HG03280 (cell line): ENCODE data around the gene TPK1.

ENCODE experiments used
- ATAC-seq: cut with Tn5 transposase; IDR thresholded peaks from one replicate; pipeline ENCODE4 v1.9.1; 2021; ENCODE audit warnings: mild to moderate bottlenecking, moderate library complexity; ENCODE audit not compliant: unreplicated experiment

TPK1 gene

DNA sequence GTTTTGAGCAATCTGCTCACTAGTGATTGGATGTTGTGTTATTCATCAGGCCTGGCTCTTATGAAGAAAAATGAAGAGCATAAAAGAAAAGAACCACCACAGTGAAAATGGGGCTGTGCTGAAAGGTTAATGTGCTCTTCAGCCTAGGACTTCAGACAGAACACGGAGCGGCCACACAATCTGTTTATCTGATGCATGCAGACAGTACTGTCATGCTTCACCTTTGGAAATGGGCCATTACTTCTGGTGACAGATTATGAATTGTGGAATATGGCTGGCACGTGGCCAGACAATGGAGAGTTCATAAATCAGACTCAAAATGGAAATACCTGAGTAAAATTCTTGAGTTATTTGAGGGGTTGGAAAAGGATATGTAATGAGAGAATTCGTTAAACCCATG lies 346.3 kb downstream of the TPK1 start:
- ATAC-seq, result no peak

DNA sequence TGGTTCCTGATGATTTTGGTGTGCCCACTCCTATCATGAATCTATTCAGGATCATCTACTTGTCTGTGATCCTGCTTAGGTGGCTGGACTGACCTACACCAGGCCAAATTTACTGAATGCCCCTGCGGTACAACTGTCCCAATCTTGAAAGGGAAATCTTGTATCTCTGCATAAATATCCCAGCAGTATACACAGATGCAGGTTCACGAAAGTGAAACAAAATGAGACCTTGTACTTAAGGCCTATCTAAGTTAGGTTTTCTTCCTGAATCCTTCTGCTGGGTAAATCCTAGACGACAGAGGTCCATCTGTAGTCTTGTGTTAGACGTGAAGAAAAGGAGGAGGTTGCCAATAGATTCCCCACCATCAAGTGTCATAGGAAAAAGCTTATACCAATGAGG lies 346.9 kb downstream of the TPK1 start:
- ATAC-seq, result no peak

DNA sequence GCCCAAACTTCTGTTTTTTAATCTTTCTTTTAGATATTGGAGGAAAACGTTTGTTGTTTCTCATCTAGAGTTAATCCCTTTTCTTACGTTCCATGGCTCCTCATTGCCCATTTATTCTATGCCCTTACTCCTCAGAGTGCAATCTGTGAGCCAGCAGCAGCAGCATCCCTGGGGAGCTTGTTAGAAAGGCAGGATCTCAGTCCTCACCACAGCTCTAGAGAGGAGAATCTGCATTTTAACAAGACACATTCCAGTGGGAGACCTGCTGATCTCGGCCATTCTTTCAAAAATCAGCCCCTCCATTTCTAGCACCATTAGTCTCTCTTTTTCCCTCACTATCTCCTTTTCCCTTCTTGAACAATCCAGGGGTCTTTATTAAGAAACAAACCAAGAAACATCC lies 348.0 kb downstream of the TPK1 start:
- ATAC-seq, result no peak

DNA sequence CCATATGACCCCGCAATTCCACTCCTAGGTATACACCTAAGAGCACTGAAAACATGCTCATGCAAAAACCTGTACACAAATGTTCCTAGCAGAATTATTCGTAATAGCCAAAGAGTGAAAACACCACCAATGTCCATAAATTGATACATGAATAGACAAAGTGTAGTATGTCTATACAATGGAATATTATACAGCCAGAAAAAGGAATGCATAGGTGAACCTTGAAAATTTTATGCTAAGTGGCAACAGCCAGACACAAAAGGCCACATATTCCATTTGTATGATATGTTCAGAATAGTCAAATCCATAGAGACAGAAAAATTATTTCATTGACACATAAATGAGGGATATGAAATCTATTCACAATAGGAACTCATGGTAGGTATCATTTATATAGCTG lies 351.4 kb downstream of the TPK1 start:
- ATAC-seq, result no peak

DNA sequence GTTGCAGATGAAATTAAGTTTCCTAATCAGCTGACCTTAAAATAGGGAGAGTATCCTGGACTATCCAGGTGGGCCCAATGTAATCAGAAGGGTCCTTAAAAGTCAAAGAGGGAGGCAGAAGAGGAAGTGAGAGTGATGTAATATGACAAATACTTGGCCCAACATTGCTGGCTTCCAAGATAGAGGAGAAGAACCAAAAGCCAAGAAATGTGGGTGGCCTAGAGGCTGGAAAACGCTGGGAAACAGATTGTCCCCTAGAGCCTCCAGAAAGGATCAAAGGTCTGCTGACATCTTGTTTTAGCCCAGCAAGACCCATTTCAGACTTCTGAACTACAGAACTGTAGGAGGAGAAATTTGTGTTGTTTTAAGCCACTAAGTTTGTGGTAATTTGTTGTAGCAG lies 352.7 kb downstream of the TPK1 start:
- ATAC-seq, result no peak

DNA sequence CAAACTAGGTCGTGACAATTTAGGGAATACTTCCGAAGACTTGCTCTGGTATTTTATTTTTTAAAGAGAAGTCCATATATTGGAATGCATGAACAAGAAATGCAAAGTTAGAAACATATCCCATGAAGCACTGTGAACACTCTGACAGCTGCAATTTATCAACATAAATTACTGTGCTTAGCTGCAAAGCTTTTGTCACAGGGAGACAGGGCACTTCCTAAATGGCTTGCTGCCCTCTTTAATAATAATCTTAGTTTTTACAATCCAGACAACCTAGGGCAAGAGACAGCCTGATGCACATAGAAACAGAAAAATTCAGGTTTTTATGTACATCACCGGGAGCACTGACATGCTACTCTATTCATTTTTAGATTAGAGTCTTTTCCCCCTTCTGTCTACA lies 354.0 kb downstream of the TPK1 start:
- ATAC-seq, result no peak

DNA sequence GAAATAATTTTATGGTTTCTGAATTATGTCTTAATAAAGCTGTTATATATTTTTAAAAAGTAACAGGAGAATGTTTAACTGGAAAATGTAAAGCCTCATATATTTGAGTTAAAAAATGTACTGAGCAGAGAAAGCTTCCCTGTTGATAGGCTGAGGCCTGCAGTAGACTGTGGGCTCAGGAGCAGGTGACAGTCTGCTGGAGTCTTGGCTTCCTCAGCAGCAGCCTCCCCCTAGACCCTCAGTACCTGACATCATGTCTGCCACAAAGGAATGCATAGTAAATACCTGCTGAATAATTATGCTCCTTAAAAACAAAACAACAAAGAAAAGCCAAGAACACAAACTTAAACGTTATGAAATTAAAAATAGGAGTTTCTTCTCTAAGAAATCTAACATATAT lies 358.5 kb downstream of the TPK1 start:
- no peak for ATAC-seq

DNA sequence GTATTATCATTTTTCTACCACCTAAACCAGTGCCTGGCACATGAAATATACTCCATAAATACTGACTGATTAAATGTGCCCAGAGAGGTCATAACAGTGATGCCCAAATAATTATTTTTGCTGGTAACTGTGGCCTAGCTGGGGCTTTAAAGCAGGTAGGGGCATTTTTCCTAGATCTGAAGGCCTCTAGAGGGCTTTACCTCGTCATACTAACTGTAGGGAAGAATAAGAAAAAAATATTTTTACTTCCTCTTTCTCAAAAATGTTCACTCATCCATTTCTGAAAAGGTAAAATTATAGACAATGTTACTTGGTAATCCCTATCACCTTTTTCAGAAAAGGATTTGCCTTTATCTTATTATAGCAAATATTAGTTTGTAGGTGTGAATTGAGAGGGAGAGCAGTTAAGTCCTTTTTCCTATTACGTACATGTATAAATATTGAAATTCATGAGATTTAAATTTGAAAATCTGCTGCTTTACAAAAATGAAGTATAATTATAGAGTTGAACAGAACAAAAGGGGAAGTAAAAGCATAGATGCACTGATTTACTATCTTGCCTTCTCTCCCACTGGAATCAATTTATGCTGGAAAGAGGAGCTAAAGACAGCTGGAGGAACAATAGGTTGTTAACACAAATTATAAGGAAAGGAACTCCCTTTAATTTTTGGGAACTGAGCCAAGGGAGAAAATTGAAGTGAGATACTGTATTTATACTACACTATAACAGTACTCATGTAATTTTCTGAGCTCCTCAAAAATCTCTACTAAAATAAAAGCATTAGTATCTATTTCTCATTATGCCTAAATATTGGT lies 360.8 kb downstream of the TPK1 start:
- no peak for ATAC-seq

DNA sequence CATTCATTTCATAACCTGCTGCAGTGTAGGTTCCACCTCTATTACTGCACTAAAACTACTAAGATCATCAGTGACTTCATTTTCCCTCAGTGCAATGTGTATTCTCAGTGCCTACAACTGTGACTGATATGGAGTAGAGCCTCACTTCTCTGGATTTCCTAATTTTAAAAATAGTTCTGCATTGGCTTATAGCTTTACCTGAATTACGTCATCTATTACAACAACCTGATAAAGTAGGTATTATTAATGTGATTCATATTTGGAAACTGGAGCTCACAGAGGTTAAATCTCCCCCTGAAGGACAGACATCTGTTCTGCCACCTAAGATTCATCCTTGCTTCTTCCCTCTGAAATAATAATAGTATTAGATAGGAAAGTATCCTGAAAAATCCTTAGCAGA lies 361.5 kb downstream of the TPK1 start:
- no peak for ATAC-seq

DNA sequence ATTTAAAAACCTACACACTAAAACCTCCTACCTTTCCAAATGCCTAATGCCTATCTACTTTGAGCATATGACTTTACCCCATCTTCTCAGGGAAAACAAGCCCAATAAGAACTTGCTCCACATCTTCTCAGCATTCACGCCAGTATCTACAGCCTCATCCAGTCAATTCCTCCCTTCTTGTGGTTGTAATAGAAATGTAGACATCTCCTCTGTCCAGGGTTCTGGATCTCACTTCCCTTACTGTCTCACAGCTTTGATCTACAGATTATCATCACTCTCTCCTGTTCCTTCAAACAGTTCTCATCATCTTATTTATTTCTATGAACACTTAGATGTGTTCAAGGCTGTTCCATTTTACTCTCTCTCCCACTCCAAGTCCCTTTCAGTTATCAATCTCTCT lies 361.9 kb downstream of the TPK1 start:
- no peak for ATAC-seq

DNA sequence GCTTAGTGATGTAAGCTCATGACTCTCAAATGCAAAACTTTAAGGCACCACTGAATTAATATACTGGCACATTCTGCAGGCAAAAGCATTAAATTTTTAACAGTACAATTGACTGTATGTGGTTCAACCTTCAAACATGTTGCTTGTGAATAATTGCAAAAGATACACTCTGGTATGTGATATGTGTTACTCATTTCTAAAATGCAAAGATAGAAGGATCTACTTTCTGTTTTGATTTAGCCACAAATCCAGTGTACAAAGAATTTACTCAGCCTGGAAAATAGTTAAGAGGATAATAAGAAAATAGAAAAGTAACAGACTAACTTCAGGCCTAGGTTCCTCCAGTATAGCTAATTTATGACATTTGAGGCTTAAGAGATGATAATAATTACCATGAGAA lies 365.8 kb downstream of the TPK1 start:
- no peak for ATAC-seq

DNA sequence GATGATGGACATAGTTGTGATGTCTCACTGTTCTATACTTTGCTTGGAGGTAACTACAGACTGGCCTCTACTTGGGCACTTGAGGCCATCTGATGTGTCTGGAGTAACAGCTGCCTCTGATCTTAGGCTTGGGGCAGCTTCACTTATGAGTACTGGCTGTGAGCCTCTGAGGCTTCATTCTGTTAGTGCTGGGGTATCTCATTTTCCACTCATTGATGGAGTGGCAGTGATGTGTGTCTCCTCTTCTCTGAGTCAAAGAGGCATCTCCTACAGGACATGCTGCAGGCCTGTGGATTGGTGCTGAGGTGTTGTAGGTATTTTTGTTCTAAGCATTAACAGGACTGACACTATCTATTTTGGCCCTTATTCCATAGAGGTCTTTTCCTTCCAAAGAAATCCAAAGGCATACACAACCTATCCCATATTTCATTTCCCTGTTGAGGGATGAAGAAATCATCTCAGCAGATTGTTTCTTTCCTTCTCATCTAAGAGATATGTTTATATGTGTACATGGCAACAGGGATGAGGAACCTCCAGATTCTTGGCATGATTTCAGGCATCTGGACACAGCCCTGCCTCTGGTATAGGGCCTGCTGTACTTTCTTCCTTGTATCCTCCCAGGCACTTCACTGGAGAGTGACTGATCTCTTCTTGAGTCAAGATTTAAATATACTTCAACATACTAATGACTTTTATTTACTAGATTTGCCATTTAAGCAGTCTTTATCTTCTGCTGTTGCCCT lies 366.7 kb downstream of the TPK1 start:
- ATAC-seq, result no peak

DNA sequence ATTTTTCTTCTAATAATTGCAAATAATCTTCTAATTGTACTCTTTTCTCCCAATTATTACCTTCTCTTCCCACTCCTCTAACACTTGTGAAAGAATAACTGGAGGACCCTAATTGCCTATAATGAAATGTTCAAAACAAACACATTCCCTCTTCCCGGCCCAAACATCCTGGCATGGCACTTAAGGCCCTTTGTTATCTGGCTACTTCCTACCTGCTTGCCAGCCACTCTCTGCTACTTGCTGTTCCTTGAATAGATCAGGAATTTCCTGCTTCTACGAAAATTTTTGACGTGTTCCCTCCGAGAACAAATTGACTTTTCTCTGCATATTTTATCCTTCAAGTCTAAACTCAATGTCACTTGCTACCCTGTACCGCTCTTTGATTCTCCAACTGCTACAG lies 376.2 kb downstream of the TPK1 start:
- ATAC-seq, result no peak

DNA sequence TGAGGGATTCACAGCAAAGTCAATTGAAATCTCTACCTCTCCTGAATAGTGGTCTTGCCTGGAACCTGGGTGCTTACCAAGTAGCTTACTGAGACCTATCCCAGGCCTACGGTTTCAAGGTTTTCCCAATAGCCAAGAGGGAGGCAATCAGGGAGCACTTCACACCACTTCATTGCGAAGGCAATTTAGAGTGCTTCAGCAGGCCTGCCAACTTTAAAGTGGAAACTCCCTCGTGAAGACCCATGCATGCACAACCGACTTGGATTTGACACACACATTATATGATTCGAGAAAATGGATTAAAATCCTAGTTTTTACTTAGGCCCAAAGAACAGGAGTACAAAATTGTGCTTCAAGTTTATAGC lies 380.8 kb downstream of the TPK1 start:
- ATAC-seq, result no peak

DNA sequence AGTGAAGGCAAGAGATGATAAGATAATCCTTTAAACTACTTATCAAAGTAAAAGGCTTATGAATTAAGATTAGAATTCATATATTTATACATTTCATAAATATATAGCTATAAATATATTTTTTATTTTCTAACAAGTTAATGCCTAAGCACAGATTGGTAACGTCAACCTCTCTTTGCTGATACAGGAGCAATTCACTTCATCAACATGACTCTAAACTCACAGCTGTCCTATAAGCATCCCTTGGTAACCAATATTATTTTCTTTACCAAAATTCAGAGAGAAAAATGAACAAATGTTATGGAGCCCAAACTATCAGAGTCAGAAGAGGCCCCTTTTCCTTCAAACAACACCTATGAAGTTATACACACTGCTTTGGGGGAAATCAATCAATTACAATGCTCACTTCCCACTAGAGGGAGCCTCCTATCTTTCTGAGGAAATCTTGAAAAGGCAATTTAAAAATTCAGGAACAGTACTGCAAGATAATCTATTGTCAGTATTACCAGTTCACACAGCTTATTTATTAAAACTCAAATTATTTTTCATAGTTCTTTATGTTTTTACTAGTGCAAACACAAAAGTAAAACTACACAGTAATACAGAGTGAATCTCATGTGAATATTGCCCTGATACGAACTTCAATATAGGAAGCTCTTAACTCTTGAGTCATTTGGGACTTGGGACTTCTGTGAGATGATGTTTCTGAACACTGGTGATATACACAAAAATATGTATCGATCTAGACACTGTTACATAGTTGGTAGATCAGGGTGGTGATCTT lies 381.4 kb downstream of the TPK1 start:
- no peak for ATAC-seq

DNA sequence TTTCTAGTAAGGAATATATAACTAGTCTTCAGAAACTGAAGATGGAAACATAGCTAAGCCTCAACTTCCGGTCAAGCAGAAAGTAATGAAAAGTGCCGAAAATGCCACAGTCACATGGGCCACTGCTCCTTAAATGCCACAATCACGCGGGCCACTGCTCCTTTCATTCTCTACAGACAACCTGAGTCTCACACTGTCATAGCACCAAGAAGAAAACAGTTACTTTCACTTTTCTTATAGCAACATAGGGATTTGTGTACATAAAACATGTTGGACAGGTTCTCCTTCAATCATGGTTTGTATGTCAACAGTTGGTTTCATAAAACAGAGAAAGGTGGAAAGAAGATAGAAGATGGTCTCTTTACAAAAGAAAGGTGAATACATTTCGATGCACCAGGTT lies 383.8 kb downstream of the TPK1 start:
- peak; percentile 54 for ATAC-seq

DNA sequence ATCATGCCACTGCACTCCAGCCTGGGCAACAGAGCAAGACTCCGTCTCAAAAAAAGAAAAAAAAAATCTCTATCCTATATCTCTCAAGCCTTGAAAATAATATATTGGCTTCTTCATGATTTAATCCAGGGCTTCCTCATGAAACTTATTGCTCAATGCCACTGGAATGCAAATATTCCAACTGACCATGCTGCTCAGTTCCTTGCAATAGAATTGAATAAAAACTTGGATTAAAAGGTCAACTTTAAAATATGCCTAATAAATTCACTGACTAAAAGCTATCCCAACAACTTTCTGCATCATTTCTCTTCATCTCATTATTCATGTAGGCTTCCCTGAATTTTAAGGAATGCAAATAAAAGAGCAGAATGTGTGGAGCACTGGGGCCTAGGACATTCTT lies 390.3 kb downstream of the TPK1 start:
- no peak for ATAC-seq

DNA sequence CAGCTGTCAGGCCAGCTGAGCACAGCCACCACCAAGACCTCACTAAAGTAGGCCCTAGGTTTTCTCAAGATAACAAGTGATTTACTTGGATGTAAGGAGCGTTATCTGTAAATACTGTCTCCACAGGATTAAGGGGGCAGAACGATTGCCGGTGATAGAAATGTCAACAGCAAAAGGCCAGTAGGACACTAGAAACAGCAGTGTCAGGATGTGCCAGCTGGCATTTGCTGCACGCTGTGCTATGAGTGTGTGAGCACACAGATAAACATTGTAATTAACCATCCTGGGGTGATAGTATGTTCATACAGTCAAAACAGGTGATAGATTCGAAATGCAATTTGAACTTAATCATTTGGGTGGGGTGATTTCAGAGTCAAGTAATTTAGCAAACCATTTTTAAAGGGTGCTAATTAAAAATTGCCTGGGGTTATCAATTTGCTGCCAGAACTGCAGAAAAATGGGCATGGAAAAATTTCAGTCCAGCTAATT lies 396.1 kb downstream of the TPK1 start:
- no peak for ATAC-seq

DNA sequence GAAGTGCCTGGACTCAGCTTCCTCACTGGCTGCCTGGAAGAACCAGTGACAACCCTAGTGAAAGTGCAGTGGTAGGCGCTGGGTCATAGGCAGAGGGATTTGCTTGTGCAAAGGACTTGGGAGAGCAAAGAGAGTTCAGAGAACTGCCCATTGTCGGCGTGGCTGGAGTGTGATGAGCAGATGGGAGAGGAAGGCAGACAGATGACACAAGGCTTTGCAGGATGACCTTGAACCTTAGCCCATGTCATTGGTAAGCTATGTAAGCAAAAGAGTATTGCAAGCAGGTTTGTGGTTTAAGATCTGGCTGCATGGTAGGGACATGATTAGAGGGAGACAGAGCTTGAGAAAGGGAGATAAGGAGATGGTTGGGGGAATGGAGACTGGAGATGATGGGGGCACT lies 397.1 kb downstream of the TPK1 start:
- no peak for ATAC-seq

DNA sequence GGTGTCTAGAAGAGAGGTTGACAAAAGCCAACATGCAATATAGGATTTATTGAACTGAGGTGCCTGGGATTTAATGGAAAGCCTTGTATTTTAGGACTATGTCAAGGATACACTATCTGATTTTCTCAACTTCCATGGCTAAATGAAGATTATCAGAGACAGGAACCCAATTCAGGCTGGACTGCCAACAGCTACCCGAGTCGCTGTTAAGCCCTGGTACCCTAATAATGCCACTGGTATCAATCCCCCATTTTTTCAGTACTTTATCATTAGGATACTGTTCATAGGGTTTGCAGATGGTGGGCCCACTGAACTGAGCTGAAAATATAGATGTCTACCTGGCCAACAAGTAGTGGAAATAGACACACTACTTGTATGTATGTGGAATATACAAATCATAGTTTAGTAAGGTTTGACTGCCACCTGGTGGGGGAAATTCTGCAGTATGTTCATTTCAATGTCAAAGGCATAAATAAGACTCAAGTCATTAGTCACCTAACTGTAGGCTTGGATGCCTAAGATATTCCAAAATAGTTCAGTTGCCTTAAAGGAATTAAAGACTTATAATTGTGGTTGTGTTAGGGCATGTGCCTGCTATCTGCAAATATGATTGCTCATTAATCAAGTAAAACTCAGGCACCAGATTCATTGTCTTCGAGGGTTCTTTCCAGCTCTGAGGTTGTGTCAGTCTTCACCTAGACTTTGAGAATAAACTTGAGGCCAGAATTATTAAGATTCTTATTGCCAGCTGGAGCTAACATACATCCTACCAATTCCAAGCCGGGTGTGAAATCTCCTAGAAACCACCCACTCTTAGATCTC lies 398.3 kb downstream of the TPK1 start:
- ATAC-seq, result no peak

DNA sequence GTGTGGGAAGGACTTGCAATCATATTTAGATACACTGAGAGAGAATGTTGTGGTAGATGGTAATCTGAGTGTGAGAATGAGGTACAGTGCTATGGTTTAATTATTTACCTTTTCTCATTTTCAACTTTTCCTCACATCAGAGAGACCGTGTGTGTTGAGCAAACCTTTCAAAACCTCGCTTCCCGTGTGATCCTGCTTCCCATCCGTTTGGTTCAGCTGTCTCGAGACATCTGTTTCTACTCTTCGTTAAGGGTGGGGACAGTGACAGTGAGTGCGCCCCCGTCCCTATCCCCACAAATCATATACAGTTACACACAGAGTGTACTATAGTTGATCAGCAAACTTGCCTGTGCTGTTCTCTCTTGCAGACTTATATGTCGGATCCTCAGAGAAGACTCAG lies 399.4 kb downstream of the TPK1 start:
- ATAC-seq, result no peak
